ENCODE measurements around the gene SHISA6.

SHISA6 gene

GRCh38 chr17:11601661-11602060 is 360.6 kb downstream of the SHISA6 start:
- no peak for DNase-seq

- DNase-seq = no peak
Observed at GRCh38 chr17:11608396-11608795, 367.4 kb downstream of the SHISA6 start.

GRCh38 chr17:11610999-11611566 is 370.1 kb downstream of the SHISA6 start:
- DNase-seq = no peak

- DNase-seq = no peak
Observed at GRCh38 chr17:11612956-11613355, 371.9 kb downstream of the SHISA6 start.
